Measurements from ENCODE around the gene SUCLG2. TPM values are rescaled to one million over a fixed set of nuclear protein-coding genes. Genes with fewer than 3 reads are reported as not detected.

The SUCLG2 gene
- total RNA-seq, 1 experiment from 2014 or later: 38.5 TPM

- H3K4me1 Mint-ChIP-seq: peaks cover 12 to 18% of the 10 kb centered on the region in 2 experiments; a peak in 3 of 4 replicates
- H2BK20ac ChIP-seq (ENCODE audit: low read depth, low read length, poor library complexity, severe bottlenecking): no peak overlapping the region
- WGBS (ENCODE audit: extremely low coverage, insufficient read length, low lambda C conversion rate): no CpG with 5 or more reads among the region's 5 CpGs
- no peak overlapping the region for H2BK120ac ChIP-seq (ENCODE audit: low read depth, low read length, poor library complexity, severe bottlenecking)
- DNase-seq: no peak
- no peaks in the 10 kb centered on the region for H3K79me2 ChIP-seq (ENCODE audit: insufficient read depth, low read length)
- H3K4me1 ChIP-seq (ENCODE audit: insufficient read depth, low read length): no peaks in the 10 kb centered on the region
- no peak overlapping the region for H3K14ac ChIP-seq (ENCODE audit: insufficient read depth, low read length)
- H3K36me3 Mint-ChIP-seq (ENCODE audit: insufficient read depth in 1 of 3, low read depth in 3 of 3): peaks cover 2 to 6% (median 5%) of the 10 kb centered on the region in 3 experiments; a peak in 5 of 7 replicates
- no peaks in the 10 kb centered on the region for H4K20me1 ChIP-seq (ENCODE audit: control insufficient read depth, insufficient read depth, insufficient read length)
- no peak for TF ChIP-seq CTCF (conservative IDR thresholded peaks at IDR 0.05)
- no peak overlapping the region for H3K4ac ChIP-seq (ENCODE audit: low read depth, low read length)
- H3K23me2 ChIP-seq (ENCODE audit: insufficient read length, low read depth, low read length, poor library complexity, severe bottlenecking): no peaks in the 10 kb centered on the region
- no peak overlapping the region for H2AK5ac ChIP-seq (ENCODE audit: insufficient read length, low read length)
- H3K9me3 Mint-ChIP-seq: no peaks in the 10 kb centered on the region
- no peak overlapping the region for H3T11ph ChIP-seq (ENCODE audit: low read length)
- H2BK12ac ChIP-seq (ENCODE audit: insufficient read length, low read depth, low read length): no peak overlapping the region
- no peak overlapping the region for H2BK15ac ChIP-seq (ENCODE audit: low read depth, low read length)
- no peaks in the 10 kb centered on the region for H3K27me3 ChIP-seq (ENCODE audit: insufficient read depth, low read length)
- H3K4me2 ChIP-seq (ENCODE audit: insufficient read depth, insufficient read length, low read length): no peak overlapping the region
- H3K4me3 Mint-ChIP-seq: no peak overlapping the region
- no peak overlapping the region for H3K56ac ChIP-seq (ENCODE audit: insufficient read length, low read depth, low read length)
- H4K8ac ChIP-seq (replicated peaks; ENCODE audit: insufficient read length, low read depth, low read length): no peak overlapping the region
- H3K9me3 ChIP-seq (ENCODE audit: control insufficient read depth, low read depth, low read length): no peaks in the 10 kb centered on the region
- H3K79me1 ChIP-seq (ENCODE audit: insufficient read depth, low read depth, low read length, poor library complexity, severe bottlenecking): no peaks in the 10 kb centered on the region
- H4K91ac ChIP-seq (ENCODE audit: insufficient read length, low read depth, low read length): no peak overlapping the region
- H3K27ac Mint-ChIP-seq: no peak overlapping the region; a peak in 1 of 7 replicates
- H2AFZ ChIP-seq (ENCODE audit: low read length): no peak overlapping the region
- no peak overlapping the region for H3K9ac ChIP-seq (ENCODE audit: extremely low read depth, insufficient read length, low read length)
- no peaks in the 10 kb centered on the region for H3K27me3 Mint-ChIP-seq (ENCODE audit: low read depth)
- no peak overlapping the region for H3K18ac ChIP-seq (ENCODE audit: insufficient read length, low read depth, low read length)
- H3K23ac ChIP-seq (ENCODE audit: insufficient read length, low read depth, low read length): no peak overlapping the region
- H2BK5ac ChIP-seq (ENCODE audit: insufficient read length, low read length): no peak overlapping the region
- no peak overlapping the region for H3K27ac ChIP-seq (ENCODE audit: insufficient read length, low read depth, low read length)
- H4K5ac ChIP-seq (ENCODE audit: insufficient read length, low read depth, low read length): no peak overlapping the region
Observed at GRCh38 chr3:67384016-67384415, 270.4 kb downstream of the SUCLG2 start.

Data from H9 (cell line).